SK-N-SH (cell line): ENCODE results near the gene ATP6V0A1.

Experiments
- CHD2 ChIP-seq: fragments of 150-350 bp; IDR thresholded peaks from 2 replicates; pipeline ENCODE4 v1.6.1; 2018; ENCODE audit warnings: low read length; ENCODE audit not compliant: partially characterized antibody
- GABPA ChIP-seq: IDR thresholded peaks from 2 replicates; pipeline ENCODE4 v1.4.0; 2012; ENCODE audit warnings: low read depth, mild to moderate bottlenecking
- RCOR1 ChIP-seq: fragments of 150-350 bp; IDR thresholded peaks from 2 replicates; pipeline ENCODE4 v1.6.1; 2017; ENCODE audit warnings: antibody characterized with exemption, low read length
- SMC3 ChIP-seq: IDR thresholded peaks from 2 replicates; pipeline ENCODE4 v1.6.1; 2012; ENCODE audit warnings: low read depth, low read length, improper control_type of control experiment
- TAF1 ChIP-seq: IDR thresholded peaks from 2 replicates; pipeline ENCODE4 v1.6.1; 2012; ENCODE audit warnings: low read depth, mild to moderate bottlenecking, low read length, moderate library complexity, borderline replicate concordance
- TF ChIP-seq, protein P1 (sequence below): fragments of 200-600 bp; sonication (generic); IDR thresholded peaks from 2 replicates; pipeline ENCODE4 v1.6.1; 2017; ENCODE audit warnings: antibody characterized with exemption, mild to moderate bottlenecking, moderate library complexity
- TF ChIP-seq, protein P2 (sequence below): fragments of 150-350 bp; IDR thresholded peaks from 2 replicates; pipeline ENCODE4 v1.6.1; 2017; ENCODE audit warnings: antibody characterized with exemption, low read length, low read depth, borderline replicate concordance

DNA sequence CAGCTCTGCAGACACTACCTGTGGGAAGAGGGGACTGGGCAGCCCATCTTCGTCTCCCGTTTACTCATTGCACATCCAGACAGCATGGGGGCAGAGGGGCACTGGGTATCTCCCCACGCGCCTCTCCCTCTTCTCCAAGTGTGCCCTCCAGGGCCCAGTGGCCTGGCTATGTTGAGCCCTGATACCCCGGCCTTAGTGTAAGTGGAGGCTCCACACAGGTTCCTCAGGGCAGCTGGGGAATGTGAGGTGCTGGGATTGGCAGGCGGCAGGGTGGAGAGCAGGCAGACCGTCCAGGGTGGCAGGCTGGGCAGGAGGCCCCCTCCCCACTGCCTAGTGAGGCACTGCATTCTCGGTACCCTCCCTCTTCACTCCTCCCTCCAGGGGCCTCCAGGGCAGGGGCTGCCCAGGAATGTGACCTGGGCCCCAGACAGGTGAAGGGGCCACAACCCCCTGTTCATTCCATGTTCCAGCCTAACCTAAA, 64.2 kb downstream of the ATP6V0A1 start:
- TF ChIP-seq, protein P1, sequence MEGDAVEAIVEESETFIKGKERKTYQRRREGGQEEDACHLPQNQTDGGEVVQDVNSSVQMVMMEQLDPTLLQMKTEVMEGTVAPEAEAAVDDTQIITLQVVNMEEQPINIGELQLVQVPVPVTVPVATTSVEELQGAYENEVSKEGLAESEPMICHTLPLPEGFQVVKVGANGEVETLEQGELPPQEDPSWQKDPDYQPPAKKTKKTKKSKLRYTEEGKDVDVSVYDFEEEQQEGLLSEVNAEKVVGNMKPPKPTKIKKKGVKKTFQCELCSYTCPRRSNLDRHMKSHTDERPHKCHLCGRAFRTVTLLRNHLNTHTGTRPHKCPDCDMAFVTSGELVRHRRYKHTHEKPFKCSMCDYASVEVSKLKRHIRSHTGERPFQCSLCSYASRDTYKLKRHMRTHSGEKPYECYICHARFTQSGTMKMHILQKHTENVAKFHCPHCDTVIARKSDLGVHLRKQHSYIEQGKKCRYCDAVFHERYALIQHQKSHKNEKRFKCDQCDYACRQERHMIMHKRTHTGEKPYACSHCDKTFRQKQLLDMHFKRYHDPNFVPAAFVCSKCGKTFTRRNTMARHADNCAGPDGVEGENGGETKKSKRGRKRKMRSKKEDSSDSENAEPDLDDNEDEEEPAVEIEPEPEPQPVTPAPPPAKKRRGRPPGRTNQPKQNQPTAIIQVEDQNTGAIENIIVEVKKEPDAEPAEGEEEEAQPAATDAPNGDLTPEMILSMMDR: no peak
- TF ChIP-seq SMC3 (no peak), TAF1 (no peak), GABPA (no peak), RCOR1 (no peak), CHD2 (no peak)
- TF ChIP-seq, protein P2, sequence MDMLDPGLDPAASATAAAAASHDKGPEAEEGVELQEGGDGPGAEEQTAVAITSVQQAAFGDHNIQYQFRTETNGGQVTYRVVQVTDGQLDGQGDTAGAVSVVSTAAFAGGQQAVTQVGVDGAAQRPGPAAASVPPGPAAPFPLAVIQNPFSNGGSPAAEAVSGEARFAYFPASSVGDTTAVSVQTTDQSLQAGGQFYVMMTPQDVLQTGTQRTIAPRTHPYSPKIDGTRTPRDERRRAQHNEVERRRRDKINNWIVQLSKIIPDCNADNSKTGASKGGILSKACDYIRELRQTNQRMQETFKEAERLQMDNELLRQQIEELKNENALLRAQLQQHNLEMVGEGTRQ: no peak
